Measurements from ENCODE around the gene TMEM267.
"Not testable (repeated sequence)": the region's sequence is repeated elsewhere in the genome, so short reads cannot be mapped to it uniquely, and the experiment has no call there.

TMEM267 gene, protein sequence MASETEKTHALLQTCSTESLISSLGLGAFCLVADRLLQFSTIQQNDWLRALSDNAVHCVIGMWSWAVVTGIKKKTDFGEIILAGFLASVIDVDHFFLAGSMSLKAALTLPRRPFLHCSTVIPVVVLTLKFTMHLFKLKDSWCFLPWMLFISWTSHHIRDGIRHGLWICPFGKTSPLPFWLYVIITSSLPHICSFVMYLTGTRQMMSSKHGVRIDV

DNA sequence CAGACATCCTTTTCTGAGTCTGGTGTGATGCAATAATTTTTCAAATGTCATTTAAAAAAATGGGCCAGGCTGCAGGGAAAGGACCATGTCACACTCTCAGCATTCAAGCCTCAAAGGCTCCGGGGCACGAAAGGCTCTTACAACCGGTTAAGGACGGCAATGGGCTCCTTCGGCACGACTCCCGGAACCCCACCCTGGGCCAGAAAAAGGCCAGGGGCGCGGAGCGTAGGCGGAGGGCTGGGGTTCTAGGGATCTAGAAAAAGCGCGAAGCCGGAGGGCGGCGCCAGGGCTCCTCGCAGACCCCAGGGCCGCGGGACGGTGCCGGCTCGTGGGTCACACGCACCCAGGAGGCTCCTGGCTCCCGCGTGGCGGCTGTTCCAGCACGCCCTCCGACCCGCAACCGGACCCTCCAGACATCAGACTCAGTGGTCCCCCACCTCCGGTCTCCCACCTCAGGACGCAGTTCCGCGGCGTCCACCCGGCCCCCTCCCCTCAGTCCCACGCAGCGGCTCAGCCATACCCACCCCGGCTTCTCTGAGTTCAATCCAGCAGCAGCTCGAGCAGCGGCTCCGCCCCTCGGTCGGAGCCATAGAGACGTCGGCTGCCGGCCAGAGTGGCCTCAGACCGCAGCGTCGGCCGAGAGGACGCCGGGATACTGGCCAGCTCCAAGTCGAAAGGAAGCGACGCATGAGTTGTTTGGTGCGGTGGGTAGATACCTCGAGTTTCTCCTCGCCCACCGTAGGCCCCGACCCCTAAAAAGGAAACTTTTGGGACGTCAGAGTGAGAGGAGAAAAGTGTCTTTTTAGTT, at the start of gene TMEM267:
Gene TMEM267 (minus strand): TSS at position 568 of the 808 bp plus-strand sequence. CDS start 29,896 bp downstream, outside the sequence.
- peak; percentile 84 to 89 for ATAC-seq

DNA sequence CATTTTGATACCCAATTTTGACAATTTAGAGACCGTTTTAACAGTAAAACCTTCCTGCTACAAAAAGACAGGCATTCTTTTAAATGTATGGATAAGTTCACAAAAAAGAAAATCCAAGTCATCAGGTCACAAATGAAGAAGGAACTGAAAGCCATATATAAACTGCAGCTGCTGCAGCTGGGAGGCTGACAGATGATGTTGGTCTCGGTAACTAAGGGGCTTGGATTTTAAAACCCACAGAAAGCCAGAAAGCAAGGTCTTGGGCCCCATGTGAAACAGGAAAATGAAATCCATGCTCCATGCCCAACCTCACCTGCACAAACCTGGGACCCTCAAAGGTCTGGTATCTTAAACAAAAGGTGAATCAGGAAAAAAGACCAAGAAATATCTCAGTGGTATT, 47.0 kb upstream of the TMEM267 start:
- no peak for ATAC-seq

DNA sequence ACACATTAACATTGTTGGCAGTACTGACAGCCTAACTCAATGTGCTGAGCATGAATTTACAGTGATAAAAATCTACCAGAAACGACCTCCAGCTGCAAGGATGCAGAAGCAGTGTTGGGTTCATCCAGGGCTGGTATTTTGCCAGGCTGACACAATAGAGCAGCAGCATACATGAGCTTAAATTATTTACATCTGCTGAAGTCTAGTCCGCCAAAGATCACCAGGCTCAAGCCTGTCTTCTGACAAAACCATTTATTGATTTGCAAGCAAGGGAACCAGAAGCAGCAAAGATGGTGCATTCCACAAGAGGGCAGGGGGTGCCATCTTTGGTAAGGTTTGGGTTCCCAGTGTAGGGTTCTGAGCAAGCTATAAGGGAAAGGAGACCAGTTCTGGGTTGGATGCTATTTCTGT, 40.0 kb upstream of the TMEM267 start:
- ATAC-seq = no peak

DNA sequence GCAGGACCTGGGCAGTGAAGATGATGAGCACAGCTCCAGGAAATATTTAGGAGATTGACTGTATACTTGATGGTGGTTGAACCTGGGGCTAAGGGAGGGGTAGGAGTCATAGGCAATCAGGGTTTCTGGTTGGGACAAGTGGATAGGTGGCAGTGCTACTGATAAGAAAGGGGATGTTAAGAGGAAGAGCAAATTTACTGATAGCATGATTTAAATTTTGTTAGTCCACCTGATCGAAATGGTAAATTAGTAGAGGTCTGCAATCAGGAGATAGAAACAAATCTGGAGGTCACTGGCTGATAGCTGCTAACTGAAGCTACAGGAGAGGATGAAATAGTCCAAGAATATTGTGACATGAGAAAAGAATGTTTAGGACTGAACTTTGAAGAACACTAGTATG, 37.0 kb upstream of the TMEM267 start:
- ATAC-seq = no peak

DNA sequence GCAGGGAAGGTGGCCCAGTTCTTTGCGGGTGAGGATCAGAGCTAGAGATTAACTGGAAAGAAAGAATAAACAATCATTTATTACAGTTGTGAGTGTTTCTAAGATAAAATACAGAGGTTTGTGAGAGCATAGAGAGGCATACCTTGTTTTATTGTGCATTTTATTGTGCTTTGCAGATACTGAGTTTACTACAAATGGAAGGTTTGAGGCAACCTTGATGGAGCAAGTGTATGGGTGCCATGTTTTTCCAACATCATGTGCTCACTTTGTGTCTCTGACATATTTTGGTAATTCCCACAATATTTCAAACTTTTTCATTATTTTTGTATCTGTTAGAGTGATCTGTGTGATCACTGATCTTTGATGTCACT, 32.0 kb upstream of the TMEM267 start:
- ATAC-seq = no peak

DNA sequence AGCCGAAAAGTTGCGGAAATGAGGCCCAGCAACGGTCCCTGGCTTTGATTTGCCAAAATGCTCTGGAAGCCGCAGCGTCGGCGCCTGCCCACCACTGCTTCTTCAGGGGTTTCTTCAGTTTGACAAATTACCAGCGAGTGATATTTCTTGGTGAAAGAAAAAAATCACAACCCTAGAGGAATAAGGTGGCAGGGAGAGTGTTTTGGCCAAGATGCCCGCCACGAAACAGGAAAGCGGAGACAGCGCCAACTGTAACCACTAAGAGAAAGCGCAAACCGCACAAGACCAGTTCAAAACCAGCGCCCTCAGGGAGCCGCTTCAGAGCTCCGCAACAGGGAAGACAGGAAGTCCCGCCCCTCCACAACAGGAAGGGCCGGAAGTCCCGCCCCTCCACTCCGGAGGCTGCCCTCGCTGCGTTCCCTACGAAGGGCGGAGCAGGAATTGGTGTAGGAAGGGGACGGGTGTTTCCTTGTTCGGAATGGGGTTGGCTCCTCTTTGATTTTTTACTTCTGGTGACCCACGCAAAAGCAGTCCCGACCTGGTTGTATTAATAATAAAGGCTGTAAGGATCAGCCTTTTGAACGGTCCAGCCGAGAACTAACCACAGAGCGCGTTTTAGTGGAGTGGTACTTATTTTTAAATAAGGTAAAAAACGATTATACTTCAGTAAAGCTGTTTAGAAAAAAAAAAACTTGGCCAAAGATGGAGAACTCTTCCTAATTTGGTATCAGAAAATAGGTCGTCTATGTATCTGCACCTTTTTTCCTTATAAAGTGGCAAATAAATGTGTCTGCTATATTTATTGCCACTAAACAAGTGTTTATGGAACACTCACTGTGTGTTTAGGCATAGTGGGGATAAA, 31.4 kb upstream of the TMEM267 start, which contains the start of gene C5orf34:
Gene C5orf34 (minus strand): TSS at position 333 of the 862 bp plus-strand sequence. CDS start 5,809 bp downstream, outside the sequence.
- ATAC-seq = peak; percentile 96 to 97

DNA sequence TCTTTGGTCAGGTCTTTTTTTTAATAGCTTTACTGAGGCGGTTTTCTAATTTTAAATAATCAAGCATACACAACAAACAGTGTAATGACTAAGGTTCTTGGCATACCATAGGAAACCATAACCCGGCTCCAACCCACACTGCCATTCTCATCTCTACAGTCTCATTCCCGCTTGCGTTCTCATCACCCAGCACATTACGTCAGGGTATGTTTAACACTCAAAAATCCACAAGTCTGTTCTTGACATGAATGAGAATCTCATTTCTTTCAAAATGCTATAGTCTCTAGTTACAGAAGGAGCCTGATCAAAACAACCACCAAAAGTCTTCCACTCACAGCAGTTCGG, 30.8 kb upstream of the TMEM267 start:
- ATAC-seq = peak; percentile 66 to 67

DNA sequence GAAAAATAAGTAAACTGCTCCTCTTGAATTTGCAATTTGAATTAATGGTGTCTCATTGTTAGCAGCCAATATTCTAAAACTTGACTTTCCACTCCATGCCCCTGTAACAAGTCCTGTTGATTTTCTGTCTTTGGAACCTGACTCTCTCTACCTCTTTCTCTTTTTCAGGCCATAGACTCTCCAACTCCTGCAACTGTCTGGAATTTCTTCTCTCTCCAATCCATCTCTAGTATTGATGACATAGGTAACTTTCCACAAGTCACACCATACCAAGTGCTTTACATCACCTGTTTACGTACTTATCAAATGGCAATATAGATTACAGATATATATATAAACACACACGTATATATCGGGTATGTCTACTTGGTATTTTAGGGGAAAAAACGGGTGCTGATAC, 30.4 kb upstream of the TMEM267 start:
- ATAC-seq = no peak

DNA sequence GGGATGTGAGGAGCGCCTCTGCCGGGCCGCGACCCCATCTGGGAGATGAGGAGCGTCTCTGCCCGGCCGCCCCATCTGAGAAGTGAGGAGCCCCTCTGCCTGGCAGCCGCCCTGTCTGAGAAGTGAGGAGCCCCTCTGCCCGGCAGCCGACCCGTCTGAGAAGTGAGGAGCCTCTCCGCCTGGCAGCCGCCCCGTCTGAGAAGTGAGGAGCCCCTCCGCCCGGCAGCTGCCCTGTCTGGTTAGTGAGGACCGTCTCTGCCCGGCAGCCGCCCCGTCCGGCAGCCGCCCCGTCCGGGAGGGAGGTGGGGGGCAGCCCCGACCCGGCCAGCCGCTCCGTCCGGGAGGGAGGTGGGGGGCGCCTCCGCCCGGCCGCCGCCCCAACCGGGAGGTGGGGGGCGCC, 27.4 kb upstream of the TMEM267 start:
- ATAC-seq = not testable (repeated sequence)

DNA sequence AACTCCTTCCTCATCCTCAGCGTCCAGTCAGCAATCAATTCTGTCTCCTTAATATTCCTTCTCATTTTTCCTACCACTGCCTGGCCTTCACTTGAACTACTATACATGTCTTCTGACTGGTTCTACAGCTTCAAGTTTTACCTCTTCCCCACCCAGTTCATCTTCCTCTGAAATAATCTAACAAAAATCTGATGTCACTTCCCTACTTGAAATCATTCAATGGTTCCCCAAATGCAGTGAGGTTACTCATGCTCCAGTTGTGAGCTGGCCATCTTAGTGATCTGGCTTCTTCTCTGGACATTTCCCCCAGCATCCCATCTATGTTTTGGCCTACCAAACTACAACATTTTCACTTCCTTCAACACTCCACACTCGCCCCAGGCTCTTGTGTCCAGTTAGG, 14.9 kb upstream of the TMEM267 start:
- ATAC-seq = no peak

DNA sequence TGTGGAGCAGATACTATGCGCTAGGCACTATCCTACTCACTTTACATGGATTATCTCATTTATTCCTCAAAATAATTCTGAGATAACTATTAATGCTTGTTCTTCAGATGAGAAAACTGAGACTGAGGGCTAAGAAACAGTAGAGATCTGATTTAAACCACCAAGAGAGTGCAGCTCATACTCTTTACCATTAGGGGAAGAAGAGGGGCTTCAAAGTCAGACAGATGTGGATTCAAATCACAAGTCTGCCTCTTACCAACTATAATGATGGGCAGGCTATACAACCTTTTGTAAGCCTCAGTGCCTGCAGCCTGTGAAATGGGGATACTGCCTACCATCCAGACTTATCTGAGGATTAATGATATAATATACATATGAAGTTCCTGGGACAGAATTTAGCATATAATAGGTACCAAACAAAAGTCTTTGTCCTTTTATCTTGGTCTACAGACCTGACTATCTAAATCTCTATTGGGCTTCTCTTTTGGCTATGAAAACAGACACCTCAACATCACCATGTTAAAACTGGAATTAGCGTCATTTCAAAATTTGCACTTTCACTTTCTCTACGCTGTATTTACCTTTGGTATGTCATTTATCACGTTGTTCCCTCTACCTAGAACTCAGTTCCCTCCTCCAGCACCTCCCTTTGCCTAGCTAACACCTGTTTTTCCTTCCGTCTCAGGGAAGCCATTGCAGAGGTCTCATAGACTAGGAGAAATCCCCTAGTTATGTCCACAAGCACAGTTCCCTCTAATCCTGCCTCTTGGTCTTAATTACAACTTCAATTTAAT, 13.8 kb upstream of the TMEM267 start:
- no peak for ATAC-seq

DNA sequence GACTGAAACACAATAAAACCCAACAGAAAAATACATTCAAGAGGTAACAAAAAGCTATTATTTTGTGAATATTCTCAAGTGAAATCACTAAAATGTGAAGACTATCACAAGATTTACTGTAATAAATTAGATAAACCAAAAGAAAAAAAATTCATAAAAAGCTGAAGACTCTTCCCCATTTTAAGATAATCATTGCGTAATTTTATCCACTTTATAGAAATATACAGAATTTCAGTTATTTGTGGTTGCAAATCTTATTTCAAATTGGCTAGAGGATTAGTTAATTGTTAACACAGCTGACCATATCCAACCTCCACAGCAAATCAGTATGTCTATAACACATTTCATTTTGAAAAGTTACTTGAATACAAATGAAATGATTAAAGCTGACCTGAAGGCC, 7.7 kb upstream of the TMEM267 start:
- ATAC-seq = no peak

DNA sequence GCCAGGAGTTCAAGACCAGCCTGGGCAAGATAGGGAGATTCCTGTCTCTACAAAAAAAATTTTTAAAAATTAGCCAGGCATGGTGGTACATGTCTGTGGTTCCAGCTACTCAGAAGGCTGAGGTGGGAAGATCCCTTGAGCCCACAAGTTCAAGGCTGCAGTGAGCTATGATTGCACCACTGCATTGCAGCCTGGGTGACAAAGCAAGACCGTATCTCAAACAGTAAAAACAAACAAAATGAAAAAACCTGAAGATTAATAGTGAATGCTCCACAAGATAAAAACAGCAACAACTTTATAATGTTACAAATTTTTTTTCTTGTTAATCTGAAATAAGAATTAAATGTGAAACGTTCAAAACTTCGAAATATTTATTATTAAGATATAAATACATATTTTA, 2.7 kb upstream of the TMEM267 start:
- ATAC-seq = no peak

DNA sequence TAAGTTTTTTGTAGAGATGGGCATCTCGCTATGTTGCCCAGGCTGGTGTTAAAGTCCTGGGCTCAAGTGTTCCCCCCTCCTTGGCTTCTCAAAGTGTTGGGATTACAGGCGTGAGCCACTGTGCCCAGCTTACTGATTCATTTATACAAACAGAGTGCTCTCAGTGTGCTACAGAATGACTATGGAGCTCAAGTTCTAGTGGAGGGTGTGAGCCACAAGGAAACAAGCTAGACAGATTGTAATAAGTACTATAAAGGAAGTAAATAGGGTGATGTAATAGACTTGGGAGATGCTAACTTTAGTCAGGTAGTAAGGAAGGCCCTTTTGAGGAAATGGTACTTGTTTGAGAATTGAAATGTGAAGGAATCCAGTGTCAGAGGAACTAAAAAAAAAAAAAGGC, 1.7 kb upstream of the TMEM267 start:
- no peak for ATAC-seq

DNA sequence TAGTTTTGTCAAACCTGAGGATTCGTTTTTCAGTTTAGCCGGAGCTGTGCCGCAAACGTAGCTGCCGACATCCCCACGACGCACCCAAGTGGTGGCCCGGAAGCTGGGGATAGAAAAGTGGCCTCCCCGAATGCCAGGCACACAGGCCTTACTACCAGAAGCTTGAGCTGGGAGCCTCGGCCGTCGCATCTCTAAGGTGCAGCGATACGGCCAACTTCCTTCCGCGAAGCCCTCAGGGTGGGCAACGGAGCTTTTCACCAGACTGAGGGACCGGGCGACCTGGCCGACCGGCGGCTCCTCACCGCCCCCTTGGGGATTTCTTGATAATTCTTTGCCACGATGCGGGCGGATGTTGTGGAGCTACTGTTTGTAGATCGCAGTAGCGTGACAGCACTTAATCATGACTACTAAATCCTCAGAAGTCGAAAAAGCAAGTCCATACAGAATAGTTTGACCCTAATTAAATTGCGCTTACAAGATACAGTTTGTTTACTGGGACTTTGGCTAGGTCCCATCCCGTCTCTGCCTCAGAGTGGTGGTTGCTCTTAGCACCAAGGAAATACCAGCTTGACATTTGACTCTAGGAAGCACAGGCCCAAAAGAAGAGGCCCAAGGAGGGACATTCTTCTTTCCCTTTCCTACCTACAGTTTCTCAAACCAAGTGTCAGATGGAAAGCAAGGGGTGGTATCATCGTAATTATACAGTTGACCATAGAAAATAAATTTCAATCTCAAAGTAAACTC, 613 bp upstream of the TMEM267 start:
- peak; percentile 76 to 78 for ATAC-seq

DNA sequence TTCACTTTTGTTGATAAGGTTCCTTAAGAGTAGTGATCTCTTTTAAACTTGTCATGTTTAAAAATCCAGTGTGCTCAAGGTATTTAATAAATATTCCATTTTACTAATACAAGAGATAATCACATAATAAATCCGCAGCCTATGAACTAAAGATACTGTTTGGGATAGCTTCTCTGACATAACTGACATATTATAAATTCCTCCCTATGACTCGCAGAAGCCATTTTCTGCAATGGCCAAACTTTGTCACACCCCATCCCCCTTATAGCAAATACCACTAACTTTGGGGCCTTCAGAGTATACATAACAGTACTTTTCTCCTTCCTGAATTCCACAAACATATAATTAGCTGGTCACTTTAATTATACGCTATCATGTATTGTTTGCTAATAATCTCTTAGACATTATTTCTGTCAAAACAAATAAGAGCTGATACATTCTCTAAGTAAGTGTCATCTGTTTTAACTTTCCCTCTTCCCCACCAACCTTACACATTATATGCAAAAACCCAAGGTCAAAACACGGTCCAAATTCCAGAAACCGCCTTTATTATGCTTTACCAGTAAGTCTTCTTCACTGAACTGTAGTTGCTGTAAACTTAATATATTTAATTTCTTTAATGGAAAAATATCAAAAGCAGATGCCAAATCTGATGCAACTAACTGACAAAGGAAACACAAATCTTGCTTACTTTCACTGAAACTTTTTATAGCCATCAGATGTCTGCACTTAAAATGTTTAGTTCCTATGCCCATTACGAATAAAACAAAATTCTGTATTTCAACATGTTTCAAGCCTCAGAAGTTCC, 971 bp downstream of the TMEM267 start:
- ATAC-seq = no peak

DNA sequence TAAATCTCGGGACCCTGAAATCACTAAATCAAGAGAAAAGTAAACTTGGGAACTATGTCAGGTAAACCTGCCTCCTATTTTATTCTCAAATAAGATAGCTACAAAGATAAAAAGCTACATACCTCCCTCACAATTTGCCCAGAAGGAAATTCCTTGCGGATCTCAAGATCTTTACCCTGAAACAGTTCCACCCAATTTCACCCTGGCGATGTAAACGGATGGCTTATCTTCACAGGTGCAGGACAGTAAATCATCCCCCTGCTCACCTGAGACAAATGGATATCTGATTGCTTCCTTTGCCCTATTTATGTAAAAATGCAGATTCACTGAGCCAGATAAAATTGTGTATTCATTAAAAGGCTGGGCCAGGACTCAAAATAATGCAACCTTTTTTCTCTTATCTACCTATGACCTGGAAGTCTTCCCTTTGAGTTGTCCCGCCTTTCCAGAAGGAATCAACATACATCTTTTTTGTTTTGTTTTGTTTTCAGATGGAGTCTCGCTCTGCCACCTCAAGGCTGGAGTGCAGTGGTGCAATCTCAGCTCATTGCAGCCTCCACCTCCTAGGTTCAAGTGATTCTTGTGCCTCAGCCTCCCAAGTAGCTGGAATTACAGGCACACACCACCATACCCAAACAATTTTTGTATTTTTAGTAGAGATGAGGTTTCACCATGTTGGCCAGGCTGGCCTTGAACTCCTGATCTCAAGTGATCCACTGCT, 13.8 kb downstream of the TMEM267 start:
- ATAC-seq = no peak

DNA sequence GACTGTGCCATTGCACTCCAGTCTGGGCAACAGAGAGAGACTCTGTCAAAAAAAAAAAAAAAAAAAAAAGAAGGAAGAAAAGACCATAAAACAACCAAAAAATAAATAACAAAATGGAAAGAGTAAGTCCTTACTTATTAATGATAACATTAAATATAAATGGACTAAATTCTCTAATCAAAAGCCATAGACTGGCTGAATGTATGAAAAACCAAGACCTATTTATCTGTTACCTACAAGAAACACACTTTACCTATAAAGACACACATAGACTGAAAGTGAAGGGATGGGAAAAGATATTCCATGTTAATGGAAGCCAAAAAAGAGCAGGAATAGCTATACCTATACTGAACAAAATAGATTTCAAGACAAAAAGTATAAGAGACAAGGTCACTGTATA, 16.6 kb downstream of the TMEM267 start:
- ATAC-seq = no peak

DNA sequence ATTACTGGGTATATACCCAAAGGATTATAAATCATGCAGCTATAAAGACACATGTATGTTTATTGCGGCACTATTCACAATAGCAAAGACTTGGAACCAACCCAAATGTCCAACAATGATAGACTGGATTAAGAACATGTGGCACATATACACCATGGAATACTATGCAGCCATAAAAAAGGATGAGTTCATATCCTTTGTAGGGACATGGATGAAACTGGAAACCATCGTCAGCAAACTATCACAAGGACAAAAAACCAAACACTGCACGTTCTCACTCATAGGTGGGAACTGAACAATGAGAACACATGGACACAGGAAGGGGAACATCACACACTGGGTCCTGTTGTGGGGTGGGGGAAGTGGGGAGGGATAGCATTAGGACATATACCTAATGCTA, 18.2 kb downstream of the TMEM267 start:
- not testable (repeated sequence) for ATAC-seq

DNA sequence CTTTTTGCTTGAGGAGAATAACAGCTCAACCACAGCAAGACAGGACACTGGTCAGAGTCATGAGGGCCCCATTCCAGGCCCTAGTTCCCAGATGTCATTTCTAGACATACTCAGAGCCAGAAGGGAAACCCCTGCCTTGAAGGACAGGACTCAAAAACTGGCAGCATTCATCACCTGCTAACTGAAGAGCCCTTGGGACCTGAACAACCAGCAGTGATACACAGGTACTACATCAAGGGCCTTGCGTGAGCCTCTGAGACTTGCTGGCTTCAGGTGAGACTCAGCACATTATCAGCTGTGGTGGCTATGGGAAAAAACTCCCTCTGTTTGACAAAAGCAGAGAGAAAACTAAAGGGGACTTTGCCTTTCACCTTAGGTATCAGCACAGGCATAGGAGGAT, 22.6 kb downstream of the TMEM267 start:
- no peak for ATAC-seq

Data from activated CD4-positive, CD25-positive, alpha-beta regulatory T cell treated with anti-CD3 and anti-CD28 coated beads, Interleukin-2, amount 50 U/mL, for 24 hours (primary cell).